Memory B cell (primary cell): Measurements from ENCODE around the gene KCNE3.

Source experiments
- ATAC-seq: fragments of 150-1000 bp; cut with Tn5 transposase; 2 replicates; pipeline ENCODE4 v1.10.0; 2021; ENCODE audit warnings: low read depth, mild to moderate bottlenecking, moderate library complexity
- DNase-seq, 2 donors: peaks; one replicate each; pipeline ENCODE4 v3.0.0; 2022; ENCODE audit warnings: low spot score in 2 of 2
- H3K27ac Mint-ChIP-seq: one replicate; pipeline ENCODE4 v1.8.0; 2022; ENCODE audit warnings: mild to moderate bottlenecking, moderate library complexity, mixed read lengths
- H3K27me3 Mint-ChIP-seq: one replicate; pipeline ENCODE4 v1.8.0; 2022; ENCODE audit warnings: mixed read lengths
- H3K36me3 Mint-ChIP-seq: one replicate; pipeline ENCODE4 v1.8.0; 2022; ENCODE audit warnings: mild to moderate bottlenecking, mixed read lengths
- H3K4me1 Mint-ChIP-seq: one replicate; pipeline ENCODE4 v1.8.0; 2022; ENCODE audit warnings: mixed read lengths
- H3K4me3 Mint-ChIP-seq: one replicate; pipeline ENCODE4 v1.8.0; 2022; ENCODE audit warnings: mild to moderate bottlenecking, moderate library complexity, mixed read lengths
- H3K9me3 Mint-ChIP-seq: one replicate; pipeline ENCODE4 v1.8.0; 2022; ENCODE audit warnings: mixed read lengths

Gene KCNE3

GRCh38 chr11:74480688-74481417 lies 13.5 kb upstream of the KCNE3 start:
- peaks cover 8% of the 10 kb centered on the region for H3K27me3 Mint-ChIP-seq
- H3K4me1 Mint-ChIP-seq, result no peaks in the 10 kb centered on the region
- ATAC-seq (no peak), DNase-seq (no peak)
- H3K9me3 Mint-ChIP-seq, result no peaks in the 10 kb centered on the region
- H3K36me3 Mint-ChIP-seq, result no peaks in the 10 kb centered on the region
- no peak overlapping the region for H3K4me3 Mint-ChIP-seq
- H3K27ac Mint-ChIP-seq, result no peak overlapping the region

DNA sequence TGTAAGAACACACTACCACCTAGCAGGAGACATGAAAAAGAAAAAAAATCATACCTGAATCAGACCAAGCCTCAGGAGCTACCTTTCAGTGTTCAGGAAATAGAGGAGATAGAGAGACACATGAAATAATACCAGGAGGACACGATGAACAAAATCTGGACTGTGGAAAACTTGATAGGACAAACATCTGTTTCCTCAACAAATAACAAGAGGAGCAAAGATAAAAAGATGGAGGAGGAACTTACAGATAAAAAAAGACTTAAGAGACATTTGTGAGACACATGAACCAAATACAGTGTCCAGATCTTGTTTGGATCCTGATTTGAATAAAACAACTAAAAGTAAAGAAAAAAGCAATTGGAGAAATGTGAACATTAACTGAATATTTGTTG lies 12.4 kb upstream of the KCNE3 start:
- H3K27me3 Mint-ChIP-seq, result peaks cover 11% of the 10 kb centered on the region
- H3K27ac Mint-ChIP-seq, result no peak overlapping the region
- H3K36me3 Mint-ChIP-seq, result no peaks in the 10 kb centered on the region
- no peaks in the 10 kb centered on the region for H3K9me3 Mint-ChIP-seq
- H3K4me3 Mint-ChIP-seq, result no peak overlapping the region
- ATAC-seq (no peak), DNase-seq (no peak)
- no peaks in the 10 kb centered on the region for H3K4me1 Mint-ChIP-seq

DNA sequence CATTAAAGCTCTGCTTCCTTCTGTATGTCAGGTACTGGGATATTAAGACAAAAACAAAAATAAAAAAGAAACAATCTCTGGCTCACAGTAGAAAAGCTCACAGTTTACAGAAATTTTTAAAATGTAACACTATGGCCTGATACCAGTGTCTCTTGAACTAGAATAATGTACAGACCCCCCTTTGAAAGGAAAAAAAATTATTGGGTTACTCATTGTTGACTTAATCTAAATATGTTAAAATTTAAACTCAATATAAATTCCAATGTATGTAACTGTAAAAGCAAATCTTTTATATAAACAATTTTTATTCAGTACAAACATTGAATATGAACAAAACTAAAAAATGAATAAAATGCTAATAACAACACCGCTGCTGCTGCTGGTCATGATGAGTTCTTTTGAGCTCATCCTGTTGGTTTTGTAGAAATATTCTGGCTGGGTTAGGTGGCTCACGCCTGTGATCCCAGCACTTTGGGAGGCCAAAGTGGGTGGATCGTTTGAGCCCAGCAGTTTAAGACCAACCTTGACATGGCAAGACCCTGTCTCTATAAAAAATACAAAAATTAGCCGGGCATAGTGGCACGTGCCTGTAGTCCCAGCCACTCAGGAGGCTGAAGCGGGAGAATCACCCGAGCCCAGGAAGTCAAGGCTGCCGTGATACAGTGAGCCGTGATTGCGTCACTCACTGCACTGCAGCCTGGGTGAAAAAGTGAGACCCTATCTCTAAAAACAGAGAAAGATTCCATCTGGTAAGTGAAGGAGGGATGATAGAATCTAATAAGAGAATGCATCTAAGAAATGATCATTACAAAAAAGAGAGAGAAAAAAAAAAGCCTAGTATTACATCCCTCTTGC lies 11.8 kb upstream of the KCNE3 start:
- no peaks in the 10 kb centered on the region for H3K36me3 Mint-ChIP-seq
- no peak overlapping the region for H3K27ac Mint-ChIP-seq

DNA sequence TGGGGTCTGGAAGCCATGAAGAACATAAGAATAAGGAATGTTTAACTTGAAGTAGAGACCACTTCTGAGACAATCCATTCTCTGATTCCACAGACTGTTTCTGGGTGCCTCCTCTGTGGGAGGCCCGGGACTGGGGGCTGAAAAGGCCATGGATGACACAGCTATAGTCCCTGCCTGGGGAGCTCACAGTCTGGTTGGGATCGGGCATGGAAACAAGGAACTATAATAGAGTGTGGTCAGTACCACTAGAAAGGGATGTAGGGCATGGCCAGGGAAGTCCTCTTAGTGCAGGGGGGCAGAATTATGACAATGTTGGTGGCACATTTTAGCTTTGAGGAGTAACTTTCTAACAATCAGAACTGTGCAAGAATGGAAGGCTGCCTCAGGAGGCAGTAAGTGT lies 9.2 kb upstream of the KCNE3 start:
- Mint-ChIP-seq H3K27me3 (peaks cover 22% of the 10 kb centered on the region), H3K4me3 (no peak overlapping the region), H3K9me3 (no peaks in the 10 kb centered on the region), H3K27ac (no peak overlapping the region), H3K4me1 (no peaks in the 10 kb centered on the region), H3K36me3 (no peaks in the 10 kb centered on the region)
- ATAC-seq (no peak), DNase-seq (no peak)

More for the DNA sequence above, 11.8 kb upstream of the KCNE3 start:
- Mint-ChIP-seq H3K4me3 (no peak overlapping the region), H3K4me1 (no peaks in the 10 kb centered on the region), H3K9me3 (no peaks in the 10 kb centered on the region), H3K27me3 (peaks cover 11% of the 10 kb centered on the region)
- ATAC-seq (no peak), DNase-seq (no peak)

DNA sequence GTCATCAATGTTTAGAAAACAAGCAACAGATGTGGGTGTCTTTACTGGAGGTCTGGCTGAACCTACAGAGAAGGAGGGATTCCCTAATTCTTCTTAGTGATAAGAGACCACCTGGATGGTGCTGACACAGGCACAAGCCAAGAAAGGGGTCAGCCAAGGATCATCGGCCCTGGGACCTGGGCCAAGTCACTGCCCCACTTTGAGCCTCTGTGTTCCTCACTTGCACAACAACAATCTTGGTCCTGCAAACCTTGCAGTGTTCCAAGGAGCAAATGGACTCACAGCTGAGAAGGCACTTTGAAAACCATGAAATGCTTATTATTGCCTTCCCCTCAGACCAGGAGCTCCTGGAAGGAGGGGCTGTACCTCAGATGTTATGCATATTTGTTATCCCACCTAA lies 7.0 kb upstream of the KCNE3 start:
- Mint-ChIP-seq H3K36me3 (no peaks in the 10 kb centered on the region), H3K4me3 (no peak overlapping the region), H3K27ac (no peak overlapping the region), H3K9me3 (no peaks in the 10 kb centered on the region), H3K4me1 (no peaks in the 10 kb centered on the region), H3K27me3 (peaks cover 23% of the 10 kb centered on the region)
- DNase-seq (no peak), ATAC-seq (no peak)

GRCh38 chr11:74473382-74474173 lies 6.2 kb upstream of the KCNE3 start:
- no peak for ATAC-seq
- H3K27ac Mint-ChIP-seq, result no peak overlapping the region

DNA sequence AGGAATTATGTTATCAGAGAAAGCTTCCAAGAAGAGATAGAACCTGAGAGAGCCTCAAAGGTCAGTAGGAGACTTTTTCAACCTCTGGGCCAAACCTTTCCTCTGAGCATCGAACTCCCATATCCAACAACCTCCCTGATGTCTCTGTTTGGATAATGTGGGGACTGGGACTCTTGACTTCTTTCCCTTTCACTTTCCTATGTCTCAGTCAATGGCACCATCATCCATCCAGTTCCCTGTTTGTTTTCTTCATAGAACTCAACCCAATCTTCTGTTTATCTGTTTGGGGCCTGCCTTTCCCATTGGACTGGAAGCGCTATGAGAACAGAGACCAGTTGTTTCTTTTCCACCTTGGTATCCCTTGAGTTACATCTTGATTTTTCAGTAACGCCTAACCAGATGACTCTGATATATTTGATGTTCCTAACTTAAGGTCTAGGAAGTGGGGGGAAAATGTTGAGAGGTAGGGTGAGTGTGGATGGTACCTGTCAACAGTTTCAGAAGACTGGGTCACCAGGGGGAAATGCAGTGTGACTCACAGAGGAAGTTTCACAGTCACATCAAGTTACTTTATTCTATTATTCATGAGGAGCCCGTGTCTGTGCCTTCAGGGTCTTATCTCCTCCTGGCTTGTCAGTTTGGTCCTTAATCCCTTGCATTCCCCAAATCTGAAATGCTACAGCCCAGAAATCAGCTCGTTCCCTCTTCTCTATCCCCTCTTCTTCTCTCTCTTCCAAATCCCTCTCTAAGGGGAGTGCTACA lies 4.5 kb upstream of the KCNE3 start:
- Mint-ChIP-seq H3K27ac (no peak overlapping the region), H3K4me1 (peaks cover 5% of the 10 kb centered on the region), H3K9me3 (no peaks in the 10 kb centered on the region), H3K36me3 (no peaks in the 10 kb centered on the region), H3K4me3 (no peak overlapping the region), H3K27me3 (peaks cover 33% of the 10 kb centered on the region)
- no peak for DNase-seq
- ATAC-seq, result no peak

More at GRCh38 chr11:74473382-74474173, 6.2 kb upstream of the KCNE3 start:
- H3K27me3 Mint-ChIP-seq, result peaks cover 25% of the 10 kb centered on the region
- H3K4me1 Mint-ChIP-seq, result peaks cover 1% of the 10 kb centered on the region
- H3K9me3 Mint-ChIP-seq, result no peaks in the 10 kb centered on the region
- DNase-seq, result no peak
- no peak overlapping the region for H3K4me3 Mint-ChIP-seq
- H3K36me3 Mint-ChIP-seq, result no peaks in the 10 kb centered on the region

- ATAC-seq (no peak), DNase-seq (no peak)
- no peaks in the 10 kb centered on the region for H3K36me3 Mint-ChIP-seq
- no peak overlapping the region for H3K4me3 Mint-ChIP-seq
- no peaks in the 10 kb centered on the region for H3K9me3 Mint-ChIP-seq
- H3K27ac Mint-ChIP-seq, result no peak overlapping the region
- H3K27me3 Mint-ChIP-seq, result peaks cover 30% of the 10 kb centered on the region
- H3K4me1 Mint-ChIP-seq, result peaks cover 5% of the 10 kb centered on the region
Measured at GRCh38 chr11:74471037-74471436, 3.7 kb upstream of the KCNE3 start.

DNA sequence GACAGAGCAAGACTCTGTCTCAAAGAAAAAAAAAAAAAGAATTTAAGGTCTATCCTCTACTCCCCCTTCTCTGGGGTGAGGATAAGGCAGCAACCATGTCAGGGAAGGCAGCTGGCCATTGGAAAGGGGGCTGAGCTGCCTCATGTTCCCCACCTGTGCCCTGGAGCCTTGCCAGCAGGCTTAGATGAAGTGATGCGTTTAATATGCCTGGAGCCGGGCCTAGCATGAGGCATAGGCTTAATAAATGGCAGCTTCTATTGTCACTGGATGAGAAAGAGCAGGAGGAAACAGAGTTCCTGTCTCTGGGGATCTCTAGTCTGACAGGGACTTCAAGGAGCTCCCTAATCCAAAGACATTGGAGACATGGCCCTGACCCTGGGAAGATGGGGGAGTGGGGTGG lies 3.2 kb upstream of the KCNE3 start:
- H3K4me3 Mint-ChIP-seq, result no peak overlapping the region
- H3K27ac Mint-ChIP-seq, result no peak overlapping the region

DNA sequence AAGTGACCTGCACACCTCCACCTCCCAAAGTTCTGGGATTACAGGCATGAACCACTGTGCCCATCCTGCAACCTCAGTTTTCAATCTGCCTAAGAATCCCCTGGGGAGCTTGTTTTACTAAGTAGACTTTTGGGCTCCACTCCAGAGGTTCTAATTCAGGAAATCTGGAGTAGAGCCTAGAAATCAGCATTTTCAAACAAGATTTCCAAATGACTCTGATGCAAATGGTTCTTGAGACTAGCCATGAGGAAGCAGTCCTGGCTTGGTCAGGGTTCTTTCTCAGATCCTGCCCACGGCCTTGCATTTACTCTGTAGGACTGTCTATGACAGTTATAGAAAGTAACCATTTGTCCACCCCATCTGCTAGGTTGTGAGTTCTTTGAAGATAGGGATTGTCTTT lies 1.6 kb upstream of the KCNE3 start:
- no peaks in the 10 kb centered on the region for H3K9me3 Mint-ChIP-seq
- no peaks in the 10 kb centered on the region for H3K36me3 Mint-ChIP-seq
- no peak overlapping the region for H3K27ac Mint-ChIP-seq
- no peak for DNase-seq
- H3K4me1 Mint-ChIP-seq, result peaks cover 5% of the 10 kb centered on the region
- no peak overlapping the region for H3K4me3 Mint-ChIP-seq
- no peak for ATAC-seq
- peaks cover 38% of the 10 kb centered on the region for H3K27me3 Mint-ChIP-seq

More for the DNA sequence above, 3.2 kb upstream of the KCNE3 start:
- Mint-ChIP-seq H3K36me3 (no peaks in the 10 kb centered on the region), H3K9me3 (no peaks in the 10 kb centered on the region), H3K27me3 (peaks cover 32% of the 10 kb centered on the region), H3K4me1 (peaks cover 5% of the 10 kb centered on the region)
- no peak for DNase-seq
- no peak for ATAC-seq

GRCh38 chr11:74468521-74468920 lies 1.2 kb upstream of the KCNE3 start:
- ATAC-seq, result no peak
- peaks cover 38% of the 10 kb centered on the region for H3K27me3 Mint-ChIP-seq
- H3K27ac Mint-ChIP-seq, result no peak overlapping the region
- peaks cover 5% of the 10 kb centered on the region for H3K4me1 Mint-ChIP-seq
- H3K36me3 Mint-ChIP-seq, result no peaks in the 10 kb centered on the region
- DNase-seq, result no peak
- H3K9me3 Mint-ChIP-seq, result no peaks in the 10 kb centered on the region
- no peak overlapping the region for H3K4me3 Mint-ChIP-seq

DNA sequence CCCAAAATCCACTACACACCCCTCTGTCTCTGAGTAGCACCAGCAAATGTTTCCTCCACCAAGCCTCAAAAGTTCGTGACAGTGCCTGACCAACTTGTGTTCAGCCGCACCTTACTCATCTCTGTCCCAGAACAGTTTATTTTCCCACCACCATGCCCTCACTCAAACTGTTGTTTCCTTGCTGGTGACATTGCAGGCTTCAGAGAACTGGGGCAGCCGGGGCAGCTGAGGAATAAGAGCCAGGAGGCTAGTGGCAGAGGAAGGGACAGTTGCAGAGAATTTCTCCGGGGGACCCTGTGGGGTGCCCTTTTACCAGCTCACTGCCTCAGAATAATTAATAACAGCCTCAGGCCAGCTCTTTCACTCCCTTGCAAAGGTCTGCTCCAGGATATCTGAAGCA lies 709 bp upstream of the KCNE3 start:
- Mint-ChIP-seq H3K9me3 (no peaks in the 10 kb centered on the region), H3K4me3 (no peak overlapping the region), H3K36me3 (no peaks in the 10 kb centered on the region), H3K27me3 (peaks cover 36% of the 10 kb centered on the region), H3K27ac (no peak overlapping the region), H3K4me1 (peaks cover 5% of the 10 kb centered on the region)
- ATAC-seq, result no peak
- no peak for DNase-seq

DNA sequence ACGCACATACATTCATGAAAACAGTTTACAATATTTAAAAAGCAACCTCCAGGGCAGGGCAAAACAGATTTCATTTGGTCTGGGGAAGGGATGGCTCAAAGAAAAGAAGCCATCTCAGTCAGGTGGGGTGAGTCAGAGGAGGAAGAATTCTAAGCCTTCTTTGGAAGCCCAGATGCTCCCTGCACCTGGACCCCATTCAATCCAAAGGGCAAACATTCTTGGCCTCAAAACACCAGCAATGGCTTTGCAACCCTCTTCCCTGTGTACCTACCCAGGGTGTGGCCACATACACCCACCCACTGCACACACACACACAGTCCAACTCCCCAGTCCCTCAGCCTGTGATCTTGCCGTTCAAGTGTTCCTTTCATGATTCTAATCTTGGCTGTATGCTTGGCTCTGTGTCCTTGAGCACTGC lies 2.0 kb downstream of the KCNE3 start:
- Mint-ChIP-seq H3K9me3 (no peaks in the 10 kb centered on the region), H3K27ac (no peak overlapping the region), H3K4me1 (peaks cover 5% of the 10 kb centered on the region), H3K36me3 (no peaks in the 10 kb centered on the region), H3K27me3 (peaks cover 23% of the 10 kb centered on the region), H3K4me3 (no peak overlapping the region)
- DNase-seq (no peak), ATAC-seq (no peak)
